GM18909 (cell line): ENCODE data around the gene CDH3.
A peak's percentile ranks its signal among the peaks of the same experiment; 100 is the strongest.
"Not testable (repeated sequence)": the region's sequence is repeated elsewhere in the genome, so short reads cannot be mapped to it uniquely, and the experiment has no call there.

Experiments used
- ATAC-seq: cut with Tn5 transposase; IDR thresholded peaks from one replicate; pipeline ENCODE4 v1.9.1; 2021; ENCODE audit warnings: mild to moderate bottlenecking; ENCODE audit not compliant: unreplicated experiment, poor library complexity

Gene CDH3

GRCh38 chr16:68698091-68698490 lies 53.0 kb downstream of the CDH3 start:
- no peak for ATAC-seq

GRCh38 chr16:68700120-68700519 lies 55.0 kb downstream of the CDH3 start:
- ATAC-seq: no peak

- no peak for ATAC-seq
These were observed 55.7 kb downstream of the CDH3 start for GRCh38 chr16:68700831-68701230.

GRCh38 chr16:68704232-68704867 lies 59.2 kb downstream of the CDH3 start:
- no peak for ATAC-seq

GRCh38 chr16:68707340-68708152 lies 62.4 kb downstream of the CDH3 start:
- ATAC-seq: no peak

- ATAC-seq: no peak
These were observed 65.1 kb downstream of the CDH3 start for GRCh38 chr16:68710211-68710610.

GRCh38 chr16:68711421-68712139 lies 66.5 kb downstream of the CDH3 start:
- ATAC-seq: no peak

- no peak for ATAC-seq
These were observed 68.3 kb downstream of the CDH3 start for GRCh38 chr16:68713361-68713760.

- ATAC-seq: no peak
These were observed 70.4 kb downstream of the CDH3 start for GRCh38 chr16:68715471-68715870.

- not testable (repeated sequence) for ATAC-seq
These were observed 71.4 kb downstream of the CDH3 start for GRCh38 chr16:68716516-68716915.

GRCh38 chr16:68717684-68718083 lies 72.6 kb downstream of the CDH3 start:
- no peak for ATAC-seq

- ATAC-seq: no peak
These were observed 73.5 kb downstream of the CDH3 start for GRCh38 chr16:68718590-68718989.

GRCh38 chr16:68719993-68720489 lies 74.9 kb downstream of the CDH3 start:
- ATAC-seq: peak; percentile 65

GRCh38 chr16:68722119-68723024 lies 77.3 kb downstream of the CDH3 start:
- ATAC-seq: no peak

GRCh38 chr16:68724797-68725196 lies 79.7 kb downstream of the CDH3 start:
- no peak for ATAC-seq

GRCh38 chr16:68728523-68728922 lies 83.4 kb downstream of the CDH3 start:
- no peak for ATAC-seq

- ATAC-seq: no peak
These were observed 86.5 kb downstream of the CDH3 start for GRCh38 chr16:68731637-68732036.

- ATAC-seq: no peak
These were observed 87.1 kb downstream of the CDH3 start for GRCh38 chr16:68732042-68732680.

GRCh38 chr16:68732741-68733399 lies 87.8 kb downstream of the CDH3 start:
- no peak for ATAC-seq
